ENCODE measurements around the gene TM4SF4. TPM values are rescaled to one million over a fixed set of nuclear protein-coding genes. Genes with fewer than 3 reads are reported as not detected.

The TM4SF4 gene
- total RNA-seq, 1 donor from 2014 or later = not detected

DNA sequence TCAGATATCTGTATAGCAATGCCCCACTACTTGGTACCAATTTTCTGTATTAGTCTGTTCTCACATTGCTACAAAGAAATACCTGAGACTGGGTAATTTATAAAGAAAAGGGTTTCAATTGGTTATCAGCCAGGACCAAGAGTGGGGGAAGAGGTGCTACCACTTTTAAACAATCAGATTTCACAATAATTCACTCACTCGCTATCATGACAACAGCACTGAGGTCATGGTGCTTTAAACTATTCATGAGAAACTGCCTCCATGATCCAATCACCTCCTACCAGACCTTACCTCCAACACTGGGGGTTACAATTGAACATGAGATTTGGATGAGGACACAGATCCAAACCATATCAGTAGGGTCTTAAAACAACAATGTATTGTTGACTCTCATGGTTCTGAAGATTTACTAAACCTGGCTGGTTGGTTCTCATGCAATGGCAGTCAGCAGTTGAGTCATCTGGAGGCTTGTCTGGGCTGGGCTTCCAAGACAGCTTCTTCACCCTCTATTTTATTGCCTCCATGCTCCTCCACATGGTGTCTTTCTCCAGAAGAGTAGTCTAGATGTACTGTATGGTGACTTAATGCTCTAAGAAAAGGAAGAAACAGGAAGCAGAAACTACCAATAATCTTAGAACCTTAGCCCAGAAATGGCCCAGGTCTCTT is 21.2 kb upstream of the TM4SF4 start:
- intact Hi-C loops (cut with DNase I) = no loop called here
- no peak for DNase-seq (ENCODE audit: low spot score)

DNA sequence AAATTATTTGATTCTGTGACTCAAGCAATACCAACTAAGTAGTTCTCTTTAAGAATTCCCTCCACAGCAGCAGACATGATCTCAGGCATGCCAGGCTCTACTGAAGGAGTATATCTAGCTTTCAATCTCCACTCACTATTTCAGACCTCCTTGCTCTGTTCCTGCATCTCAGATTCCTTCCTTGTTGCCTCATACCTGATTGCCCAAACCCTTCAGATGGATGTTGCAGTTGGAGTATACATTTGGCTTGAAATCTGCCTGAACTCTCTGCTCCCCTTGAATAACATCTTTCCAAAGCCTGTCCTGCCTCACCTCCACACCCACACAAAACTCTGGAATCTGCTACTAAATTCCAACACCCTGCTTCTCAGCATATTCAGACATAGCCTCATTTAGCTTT is 19.8 kb upstream of the TM4SF4 start:
- intact Hi-C loops (cut with DNase I) = no loop called here

GRCh38 chr3:149455366-149455765 is 19.1 kb upstream of the TM4SF4 start:
- DNase-seq (ENCODE audit: low spot score) = no peak
- intact Hi-C loops (cut with DNase I) = no loop called here

More for the DNA sequence above, 19.8 kb upstream of the TM4SF4 start:
- DNase-seq (ENCODE audit: low spot score) = no peak

GRCh38 chr3:149455989-149456388 is 18.5 kb upstream of the TM4SF4 start:
- no peak for DNase-seq (ENCODE audit: low spot score)
- intact Hi-C loops (cut with DNase I) = no loop called here

- no peak for DNase-seq (ENCODE audit: low spot score)
- intact Hi-C loops (cut with DNase I) = no loop called here
These were observed 14.9 kb upstream of the TM4SF4 start for GRCh38 chr3:149459491-149460059.

- intact Hi-C loops (cut with DNase I) = no loop called here
- no peak for DNase-seq (ENCODE audit: low spot score)
These were observed 14.4 kb upstream of the TM4SF4 start for GRCh38 chr3:149460117-149460516.

- no peak for DNase-seq (ENCODE audit: low spot score)
- intact Hi-C loops (cut with DNase I) = no loop called here
These were observed 12.4 kb upstream of the TM4SF4 start for GRCh38 chr3:149462051-149462450.

DNA sequence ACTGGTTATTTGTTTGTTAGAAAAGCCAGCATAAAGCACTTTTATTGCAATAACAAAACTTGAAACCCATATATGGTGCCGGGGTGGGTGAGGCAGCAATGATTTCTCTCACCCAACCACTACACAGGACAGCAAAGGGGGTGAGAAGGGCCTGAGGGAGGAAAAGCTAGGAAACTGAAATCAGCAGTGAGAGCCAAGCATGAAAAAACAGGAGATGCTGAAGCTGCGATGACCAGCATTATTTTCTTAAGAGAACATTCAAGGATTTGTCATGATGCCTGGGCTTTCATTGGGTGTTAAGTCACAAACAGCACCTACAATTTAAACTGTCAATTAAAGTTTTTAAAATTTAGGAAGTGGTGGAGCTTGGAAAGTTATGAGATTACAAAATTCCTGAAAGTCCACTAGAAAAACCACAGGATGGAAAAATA is 11.9 kb upstream of the TM4SF4 start:
- DNase-seq (ENCODE audit: low spot score) = no peak
- intact Hi-C loops (cut with DNase I) = no loop called here

DNA sequence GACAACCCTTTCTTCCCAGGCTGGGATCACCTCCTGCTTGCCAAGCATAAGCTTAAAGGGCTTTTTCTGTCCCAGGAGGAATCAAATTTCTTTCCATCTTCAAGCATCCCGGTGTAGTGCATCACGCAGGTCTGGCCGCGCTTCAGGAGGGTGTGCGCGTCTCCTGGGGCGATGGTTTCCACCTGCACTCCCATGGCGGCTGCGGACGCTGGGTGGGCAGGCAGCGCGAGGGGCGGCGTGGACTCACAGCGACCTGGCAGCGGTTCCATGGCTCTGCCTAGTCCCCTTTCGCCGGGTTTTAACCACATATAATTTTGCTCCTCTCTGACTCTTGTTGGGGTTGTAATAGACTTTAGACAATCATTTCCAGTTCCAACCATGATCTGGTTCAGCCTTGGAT is 10.6 kb upstream of the TM4SF4 start:
- no peak for DNase-seq (ENCODE audit: low spot score)

GRCh38 chr3:149464542-149465328 is 9.8 kb upstream of the TM4SF4 start:
- no peak for DNase-seq (ENCODE audit: low spot score)
- intact Hi-C loops (cut with DNase I) = no loop called here

More for the DNA sequence above, 10.6 kb upstream of the TM4SF4 start:
- intact Hi-C loops (cut with DNase I) = no loop called here

GRCh38 chr3:149465351-149465883 is 9.1 kb upstream of the TM4SF4 start:
- intact Hi-C loops (cut with DNase I) = no loop called here
- DNase-seq (ENCODE audit: low spot score) = no peak

DNA sequence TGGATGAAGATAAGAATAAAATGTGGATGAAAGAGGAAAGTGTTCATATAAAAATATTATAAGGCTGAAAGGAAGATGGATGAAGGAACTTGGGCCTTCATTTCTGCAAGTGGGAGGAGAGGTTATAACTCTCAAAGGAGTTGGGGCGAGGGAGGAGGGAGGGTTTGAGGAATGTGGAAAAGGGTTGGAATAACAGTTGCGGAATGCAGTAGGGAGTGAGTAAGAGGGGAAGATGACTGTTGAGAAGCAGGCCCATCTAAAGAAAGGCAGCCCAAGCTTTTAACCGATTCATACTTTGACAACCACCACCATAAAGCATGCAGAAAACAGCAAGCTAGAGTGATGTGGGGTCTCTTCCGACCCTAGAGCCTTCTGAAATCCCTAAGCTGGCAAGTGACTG is 8.3 kb upstream of the TM4SF4 start:
- intact Hi-C loops (cut with DNase I) = no loop called here
- DNase-seq (ENCODE audit: low spot score) = no peak

GRCh38 chr3:149468504-149469212 is 5.8 kb upstream of the TM4SF4 start:
- intact Hi-C loops (cut with DNase I) = no loop called here
- no peak for DNase-seq (ENCODE audit: low spot score)

DNA sequence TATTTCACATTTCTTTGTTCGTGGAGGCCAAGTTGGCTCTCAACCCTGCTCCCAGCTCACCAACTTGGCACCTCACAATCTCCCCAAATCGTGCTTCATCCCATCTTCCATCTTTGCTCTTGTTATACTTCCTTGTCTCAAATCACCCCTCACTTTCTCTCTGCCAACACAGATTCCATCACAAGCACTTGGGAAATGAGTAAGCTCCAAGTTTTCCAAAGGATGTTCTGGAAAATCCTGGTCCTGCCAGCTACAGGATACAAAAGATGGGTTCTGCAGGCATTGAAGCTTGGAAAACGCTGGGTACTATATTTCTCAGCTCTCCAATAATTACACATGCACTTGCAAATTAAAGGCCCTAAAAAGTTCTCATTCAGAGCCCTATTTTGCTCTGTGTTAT is 4.1 kb upstream of the TM4SF4 start:
- intact Hi-C loops (cut with DNase I) = loop anchor here (10.0 kb wide), 1 partner anchor 346 kb away; the partner anchor contains the start of gene HPS3
- DNase-seq (ENCODE audit: low spot score) = no peak

DNA sequence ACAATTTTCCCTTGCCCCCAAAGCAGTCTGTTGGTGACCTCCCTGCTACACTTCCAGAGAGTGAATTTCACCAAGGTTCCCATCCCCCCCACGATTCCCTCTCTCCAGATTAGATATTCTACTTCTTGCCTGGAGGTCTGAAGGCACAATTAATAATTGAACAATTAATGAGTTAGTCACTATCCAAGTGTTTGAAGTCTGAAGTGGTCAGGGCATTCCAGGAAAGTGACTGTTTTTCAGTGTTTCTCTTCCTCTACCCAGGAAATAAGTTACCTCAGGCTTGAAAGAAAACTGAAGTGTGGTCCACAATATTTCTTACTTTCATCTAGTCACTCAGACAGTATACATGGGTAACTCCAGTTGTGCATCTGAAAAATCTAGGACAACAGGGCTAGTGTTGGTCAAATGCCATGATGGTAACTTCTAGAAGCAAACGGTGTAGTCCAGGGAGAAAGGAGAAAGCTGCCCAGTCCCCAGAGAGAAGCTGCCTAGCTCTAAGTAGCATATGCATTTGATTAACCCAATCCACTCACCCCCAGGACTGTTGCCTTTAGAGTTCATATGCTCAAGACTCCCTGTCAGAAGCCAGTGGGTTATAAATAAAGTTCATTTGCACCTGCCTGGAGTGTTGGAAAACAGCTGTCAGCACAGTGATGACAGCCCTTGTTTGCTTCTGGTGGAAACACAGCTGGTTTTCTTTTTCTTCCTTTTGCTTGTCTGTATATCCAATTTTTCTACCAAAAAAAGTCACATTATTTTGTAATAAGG is 2.3 kb upstream of the TM4SF4 start:
- DNase-seq (ENCODE audit: low spot score) = no peak
- intact Hi-C loops (cut with DNase I) = loop anchor here (10.0 kb wide), 1 partner anchor 347 kb away; the partner anchor contains the start of gene HPS3

DNA sequence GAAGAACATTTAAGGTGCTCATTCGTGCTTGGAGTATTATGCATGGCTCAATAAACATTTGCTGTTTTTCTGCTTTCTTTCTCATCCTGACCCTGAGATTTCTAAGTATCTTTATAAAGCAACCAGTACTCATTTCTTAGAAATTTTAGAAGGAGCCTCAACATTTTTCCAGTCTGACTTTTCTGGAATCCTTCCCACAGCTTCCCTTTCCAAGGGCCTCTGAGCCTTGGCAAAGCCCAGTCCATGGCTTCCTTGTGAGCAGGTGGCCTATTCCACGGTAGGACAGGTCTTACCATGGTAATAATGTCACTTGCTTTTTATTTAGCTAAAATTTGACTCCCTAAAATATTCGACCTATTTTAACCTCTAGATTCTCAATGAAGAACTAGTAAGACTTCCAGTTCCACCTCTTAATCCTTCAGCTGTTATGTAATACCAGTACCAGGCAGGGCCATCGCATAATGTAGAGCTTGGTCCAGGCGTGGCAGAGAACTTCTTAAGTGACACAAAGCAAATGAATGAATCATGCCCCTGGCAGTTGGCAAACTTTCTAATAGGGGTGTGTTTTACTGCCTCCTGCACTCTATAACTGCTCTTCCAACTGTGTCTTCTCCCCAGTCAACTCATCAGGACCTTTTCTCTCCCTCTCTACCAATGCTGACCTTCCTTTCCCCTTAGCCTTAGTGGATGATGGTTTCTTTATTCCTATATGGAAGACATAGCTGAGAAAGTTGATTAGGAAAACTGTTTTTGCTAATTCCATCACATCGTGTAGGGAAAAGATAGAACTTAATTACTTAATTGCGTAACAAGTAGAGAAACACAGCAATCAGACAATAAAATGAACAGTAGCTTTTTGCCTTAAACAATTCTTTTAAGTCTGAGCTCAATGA is 894 bp upstream of the TM4SF4 start:
- intact Hi-C loops (cut with DNase I) = loop anchor here (10.0 kb wide), 1 partner anchor 349 kb away; the partner anchor contains the start of gene HPS3
- DNase-seq (ENCODE audit: low spot score) = no peak

DNA sequence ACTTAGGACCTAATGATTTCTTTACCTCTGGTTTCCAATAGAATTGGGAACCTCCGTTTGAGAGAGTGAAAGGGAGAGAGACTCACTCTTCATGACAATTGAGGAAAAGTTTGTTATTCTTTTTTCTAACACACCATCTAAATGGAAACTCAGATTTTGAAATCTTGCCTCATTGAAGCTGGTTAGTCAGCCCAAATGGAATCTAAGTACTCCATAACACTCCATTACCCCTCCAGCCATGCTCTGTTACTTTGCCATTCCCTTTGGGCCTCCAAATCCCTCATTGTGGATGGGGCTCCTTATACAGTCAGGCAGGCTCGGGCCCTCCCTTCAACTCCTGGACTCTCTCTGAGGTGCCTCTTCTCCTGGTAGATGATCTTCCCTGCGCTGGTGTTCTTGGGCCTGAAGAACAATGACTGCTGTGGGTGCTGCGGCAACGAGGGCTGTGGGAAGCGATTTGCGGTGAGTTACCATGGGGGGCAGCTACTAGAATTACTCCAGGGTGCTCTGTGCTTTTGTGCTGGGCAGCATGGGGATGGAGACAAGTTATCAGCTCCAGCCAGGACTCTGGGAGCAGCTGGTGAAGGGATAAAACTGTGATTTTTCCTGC is 1.1 kb downstream of the TM4SF4 start:
- intact Hi-C loops (cut with DNase I) = loop anchor here (10.0 kb wide), 1 partner anchor 351 kb away; the partner anchor contains the start of gene HPS3

More for the DNA sequence above, 1.1 kb downstream of the TM4SF4 start:
- no peak for DNase-seq (ENCODE audit: low spot score)
